GM23338 (cell line): Measurements from ENCODE around the gene GNA12. TPM values are rescaled to one million over a fixed set of nuclear protein-coding genes. Genes with fewer than 3 reads are reported as not detected.

Source experiments
- ATAC-seq: fragments of 200-7000 bp; cut with Tn5 transposase; 3 replicates; pipeline ENCODE4 v1.9.1; 2020
- DNase-seq: peaks from one replicate; pipeline ENCODE4 v3.0.0-alpha.2; 2015; ENCODE audit warnings: low spot score
- H2AFZ ChIP-seq: fragments of 200-600 bp; sonication (generic); 2 replicates; pipeline ENCODE4 v1.8.0; 2016; ENCODE audit warnings: antibody characterized with exemption, mild to moderate bottlenecking, moderate library complexity
- H3F3A ChIP-seq: fragments of 200-600 bp; sonication (generic); replicated peaks from 2 replicates; pipeline ENCODE4 v1.8.0; 2017; ENCODE audit warnings: antibody characterized with exemption, mixed run types, low read depth
- H3K27ac ChIP-seq: fragments of 200-600 bp; sonication (generic); 2 replicates; pipeline ENCODE4 v1.6.1; 2016; ENCODE audit warnings: low read depth
- H3K27me3 ChIP-seq: fragments of 200-600 bp; sonication (generic); 2 replicates; pipeline ENCODE4 v1.8.0; 2016; ENCODE audit warnings: mild to moderate bottlenecking, mixed run types, moderate library complexity; ENCODE audit not compliant: insufficient read depth
- H3K36me3 ChIP-seq: fragments of 200-600 bp; sonication (generic); 2 replicates; pipeline ENCODE4 v1.8.0; 2016; ENCODE audit warnings: mild to moderate bottlenecking; ENCODE audit not compliant: insufficient read depth
- H3K4me1 ChIP-seq: fragments of 200-600 bp; sonication (generic); 2 replicates; pipeline ENCODE4 v1.8.0; 2016; ENCODE audit warnings: mild to moderate bottlenecking, moderate library complexity; ENCODE audit not compliant: insufficient read depth
- H3K4me2 ChIP-seq: fragments of 200-600 bp; sonication (generic); 2 replicates; pipeline ENCODE4 v1.7.1; 2017; ENCODE audit warnings: mixed run types
- H3K4me3 ChIP-seq: fragments of 200-600 bp; sonication (generic); 2 replicates; pipeline ENCODE4 v1.6.1; 2016; ENCODE audit warnings: mixed run types
- H3K79me2 ChIP-seq: fragments of 200-600 bp; sonication (generic); replicated peaks from 2 replicates; pipeline ENCODE4 v1.8.0; 2017; ENCODE audit warnings: mild to moderate bottlenecking; ENCODE audit not compliant: insufficient read depth
- H3K9me2 ChIP-seq: fragments of 200-600 bp; sonication (generic); 2 replicates; pipeline ENCODE4 v1.8.0; 2017; ENCODE audit not compliant: insufficient read depth
- H4K20me1 ChIP-seq: fragments of 200-600 bp; sonication (generic); replicated peaks from 2 replicates; pipeline ENCODE4 v1.8.0; 2017; ENCODE audit warnings: mild to moderate bottlenecking; ENCODE audit not compliant: insufficient read depth
- H3K27ac Mint-ChIP-seq: 2 replicates; pipeline ENCODE4 v1.8.0; 2020; ENCODE audit warnings: inconsistent platforms, mild to moderate bottlenecking, moderate library complexity, mixed read lengths
- H3K27me3 Mint-ChIP-seq: 3 replicates; pipeline ENCODE4 v1.8.0; 2022; ENCODE audit warnings: low read depth, mild to moderate bottlenecking, moderate library complexity, mixed read lengths, inconsistent platforms; ENCODE audit not compliant: insufficient read depth, poor library complexity
- H3K36me3 Mint-ChIP-seq: 3 replicates; pipeline ENCODE4 v1.8.0; 2021; ENCODE audit warnings: low read depth, mild to moderate bottlenecking, inconsistent platforms, moderate library complexity, mixed read lengths
- H3K4me1 Mint-ChIP-seq: 3 replicates; pipeline ENCODE4 v1.8.0; 2020; ENCODE audit warnings: mild to moderate bottlenecking, inconsistent platforms, mixed read lengths
- H3K4me3 Mint-ChIP-seq: 3 replicates; pipeline ENCODE4 v1.8.0; 2021; ENCODE audit warnings: moderate library complexity, mild to moderate bottlenecking, inconsistent platforms, mixed read lengths
- H3K9me3 Mint-ChIP-seq: 3 replicates; pipeline ENCODE4 v1.8.0; 2020; ENCODE audit warnings: moderate library complexity, mild to moderate bottlenecking, inconsistent platforms, mixed read lengths
- CREB1 ChIP-seq: fragments of 250-450 bp; sonication (Bioruptor Pico); IDR thresholded peaks from 2 replicates; pipeline ENCODE4 v1.5.0; 2020; ENCODE audit warnings: low read depth, mild to moderate bottlenecking, moderate library complexity
- EZH2 ChIP-seq: fragments of 200-600 bp; sonication (generic); IDR thresholded peaks from one replicate; pipeline ENCODE4 v1.8.0; 2017; ENCODE audit warnings: antibody characterized with exemption, mild to moderate bottlenecking, low read depth; ENCODE audit not compliant: unreplicated experiment
- EZH2phosphoT487 ChIP-seq: fragments of 200-600 bp; sonication (generic); IDR thresholded peaks from one replicate; pipeline ENCODE4 v1.8.1; 2018; ENCODE audit warnings: antibody characterized with exemption; ENCODE audit not compliant: unreplicated experiment
- JUNB ChIP-seq: IDR thresholded peaks from one replicate; pipeline ENCODE4 v1.6.1; 2016; ENCODE audit warnings: antibody characterized with exemption; ENCODE audit not compliant: unreplicated experiment
- ZNF114 ChIP-seq: fragments of 250-450 bp; sonication (Bioruptor Pico); IDR thresholded peaks from 2 replicates; pipeline ENCODE4 v1.5.0; 2020; ENCODE audit warnings: mild to moderate bottlenecking, moderate library complexity
- polyA plus RNA-seq: library from polyadenylated mRNA; unstranded; fragments of >200 nt; fragmentation: Nextera tagmentation; extraction: Ambion mirVana; gene quantifications from 2 replicates; pipeline ENCODE4 v1.2.1, GENCODE V29; 2016
- total RNA-seq: library from RNA; depleted of rRNA; stranded (reverse); fragments of >200 nt; shearing (Covaris generic); gene quantifications from 2 replicates; pipeline ENCODE4 v1.2.3, GENCODE V29; 2014
- TF ChIP-seq, protein P1 (sequence below): IDR thresholded peaks from 2 replicates; pipeline ENCODE4 v1.6.1; 2016; ENCODE audit warnings: antibody characterized with exemption
- TF ChIP-seq, protein P2 (sequence below): IDR thresholded peaks from one replicate; pipeline ENCODE4 v1.6.1; 2018; ENCODE audit warnings: antibody characterized with exemption; ENCODE audit not compliant: unreplicated experiment
- TF ChIP-seq, protein P3 (sequence below): fragments of 250-450 bp; sonication (Bioruptor Pico); IDR thresholded peaks from 2 replicates; pipeline ENCODE4 v1.5.0; 2020; ENCODE audit warnings: mild to moderate bottlenecking, moderate library complexity

The GNA12 gene
- total and polyA plus RNA-seq, 2 experiments from 2014 or later = 24.0 to 87.7 TPM

DNA sequence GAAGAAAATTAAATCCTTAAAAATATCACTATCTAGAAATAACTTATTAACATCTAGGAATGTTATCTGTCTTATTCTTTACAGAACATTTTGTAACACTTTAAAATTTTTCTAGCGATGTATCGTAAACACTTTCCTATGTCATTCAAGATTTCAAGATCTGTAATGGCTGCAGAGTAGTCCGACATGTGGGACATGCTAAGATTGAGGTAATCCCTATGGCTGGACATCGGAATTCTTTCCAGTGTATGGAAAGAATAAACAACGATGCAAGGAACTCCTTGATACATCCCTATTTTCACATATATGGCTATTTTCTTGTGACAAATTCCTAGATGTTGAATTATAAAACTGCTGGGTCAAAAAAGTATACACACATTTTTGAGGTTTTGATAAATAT, 37.5 kb downstream of the GNA12 start:
- H2AFZ ChIP-seq = no peak overlapping the region
- DNase-seq (no peak), ATAC-seq (no peak)
- H4K20me1 ChIP-seq = peaks cover 3% of the 10 kb centered on the region; the same call in 1 of the 2 replicates
- TF ChIP-seq EZH2 (no peak), CREB1 (no peak)
- TF ChIP-seq, protein P1, sequence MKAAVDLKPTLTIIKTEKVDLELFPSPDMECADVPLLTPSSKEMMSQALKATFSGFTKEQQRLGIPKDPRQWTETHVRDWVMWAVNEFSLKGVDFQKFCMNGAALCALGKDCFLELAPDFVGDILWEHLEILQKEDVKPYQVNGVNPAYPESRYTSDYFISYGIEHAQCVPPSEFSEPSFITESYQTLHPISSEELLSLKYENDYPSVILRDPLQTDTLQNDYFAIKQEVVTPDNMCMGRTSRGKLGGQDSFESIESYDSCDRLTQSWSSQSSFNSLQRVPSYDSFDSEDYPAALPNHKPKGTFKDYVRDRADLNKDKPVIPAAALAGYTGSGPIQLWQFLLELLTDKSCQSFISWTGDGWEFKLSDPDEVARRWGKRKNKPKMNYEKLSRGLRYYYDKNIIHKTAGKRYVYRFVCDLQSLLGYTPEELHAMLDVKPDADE = no peak
- no peak overlapping the region for H3K4me3 ChIP-seq
- peaks cover 100% of the 10 kb centered on the region for H3K79me2 ChIP-seq
- H3K27ac ChIP-seq = no peak overlapping the region
- peaks cover 15% of the 10 kb centered on the region; the same call in 2 of the 3 replicates for H3K36me3 Mint-ChIP-seq
- H3K36me3 ChIP-seq = no peaks in the 10 kb centered on the region
- no peaks in the 10 kb centered on the region for H3K27me3 ChIP-seq
- peaks cover 3% of the 10 kb centered on the region for H3K27me3 Mint-ChIP-seq
- peaks cover 78% of the 10 kb centered on the region for H3K4me1 Mint-ChIP-seq
- no peaks in the 10 kb centered on the region for H3K9me3 Mint-ChIP-seq
- no peak overlapping the region for H3K4me2 ChIP-seq
- H3K27ac Mint-ChIP-seq = no peak overlapping the region
- 0 out of 2 replicates have a peak, but pooled peaks cover 4% of the 10 kb centered on the region for H3F3A ChIP-seq
- H3K4me1 ChIP-seq = peaks cover 64% of the 10 kb centered on the region
- H3K9me2 ChIP-seq = no peaks in the 10 kb centered on the region
- no peak overlapping the region for H3K4me3 Mint-ChIP-seq

DNA sequence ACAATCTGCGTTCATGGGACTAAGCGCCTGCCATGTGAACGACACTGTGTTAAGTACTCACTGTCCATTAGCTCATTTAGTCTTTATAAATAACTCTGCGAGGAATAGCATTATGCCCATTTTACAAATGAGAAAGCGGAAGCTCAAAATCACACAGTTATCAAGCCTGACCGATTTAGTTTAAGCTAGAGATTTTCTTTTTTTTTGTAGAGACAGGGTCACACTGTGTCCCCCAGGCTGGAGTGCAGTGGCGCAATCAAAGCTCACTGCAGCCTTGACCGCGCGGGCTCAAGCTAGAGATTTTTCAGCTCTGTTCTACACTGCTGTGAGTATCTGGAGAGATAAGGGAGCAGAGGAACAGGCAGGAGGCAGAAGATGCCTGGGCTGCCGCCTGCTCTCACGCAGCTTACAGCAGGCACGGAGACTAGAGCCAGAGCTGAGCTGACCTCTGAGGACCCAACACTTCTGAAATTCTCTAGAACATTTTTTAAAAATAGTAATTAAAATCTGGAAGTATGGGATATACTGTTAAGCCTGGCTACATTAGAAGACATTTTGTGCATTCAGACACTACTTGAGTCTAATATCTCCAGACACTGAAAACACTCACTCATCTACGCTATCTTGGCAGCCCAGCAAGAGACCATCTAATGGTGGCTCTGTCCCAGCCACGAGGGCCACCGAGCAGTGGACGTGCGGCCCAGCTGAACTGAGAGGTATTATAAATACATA, 38.7 kb downstream of the GNA12 start:
- Histone ChIP-seq H3K4me3 (no peak overlapping the region), H3K9me2 (no peaks in the 10 kb centered on the region), H3K4me2 (no peak overlapping the region), H3K79me2 (peaks cover 100% of the 10 kb centered on the region), H3K4me1 (peaks cover 67% of the 10 kb centered on the region), H3K36me3 (no peaks in the 10 kb centered on the region), H4K20me1 (peaks cover 3% of the 10 kb centered on the region), H3K27me3 (no peaks in the 10 kb centered on the region), H2AFZ (no peak overlapping the region), H3F3A (no peaks in the 10 kb centered on the region), H3K27ac (peak overlapping the region; percentile 34; the same call in 1 of the 2 replicates)
- Mint-ChIP-seq H3K36me3 (peaks cover 6% of the 10 kb centered on the region; the same call in 1 of the 3 replicates), H3K4me1 (peaks cover 78% of the 10 kb centered on the region), H3K9me3 (no peaks in the 10 kb centered on the region), H3K27ac (peak overlapping the region; percentile 70), H3K27me3 (peaks cover 2% of the 10 kb centered on the region), H3K4me3 (no peak overlapping the region)
- no peak for ATAC-seq
- DNase-seq = no peak
- TF ChIP-seq JUNB = no peak
- TF ChIP-seq, protein P2, sequence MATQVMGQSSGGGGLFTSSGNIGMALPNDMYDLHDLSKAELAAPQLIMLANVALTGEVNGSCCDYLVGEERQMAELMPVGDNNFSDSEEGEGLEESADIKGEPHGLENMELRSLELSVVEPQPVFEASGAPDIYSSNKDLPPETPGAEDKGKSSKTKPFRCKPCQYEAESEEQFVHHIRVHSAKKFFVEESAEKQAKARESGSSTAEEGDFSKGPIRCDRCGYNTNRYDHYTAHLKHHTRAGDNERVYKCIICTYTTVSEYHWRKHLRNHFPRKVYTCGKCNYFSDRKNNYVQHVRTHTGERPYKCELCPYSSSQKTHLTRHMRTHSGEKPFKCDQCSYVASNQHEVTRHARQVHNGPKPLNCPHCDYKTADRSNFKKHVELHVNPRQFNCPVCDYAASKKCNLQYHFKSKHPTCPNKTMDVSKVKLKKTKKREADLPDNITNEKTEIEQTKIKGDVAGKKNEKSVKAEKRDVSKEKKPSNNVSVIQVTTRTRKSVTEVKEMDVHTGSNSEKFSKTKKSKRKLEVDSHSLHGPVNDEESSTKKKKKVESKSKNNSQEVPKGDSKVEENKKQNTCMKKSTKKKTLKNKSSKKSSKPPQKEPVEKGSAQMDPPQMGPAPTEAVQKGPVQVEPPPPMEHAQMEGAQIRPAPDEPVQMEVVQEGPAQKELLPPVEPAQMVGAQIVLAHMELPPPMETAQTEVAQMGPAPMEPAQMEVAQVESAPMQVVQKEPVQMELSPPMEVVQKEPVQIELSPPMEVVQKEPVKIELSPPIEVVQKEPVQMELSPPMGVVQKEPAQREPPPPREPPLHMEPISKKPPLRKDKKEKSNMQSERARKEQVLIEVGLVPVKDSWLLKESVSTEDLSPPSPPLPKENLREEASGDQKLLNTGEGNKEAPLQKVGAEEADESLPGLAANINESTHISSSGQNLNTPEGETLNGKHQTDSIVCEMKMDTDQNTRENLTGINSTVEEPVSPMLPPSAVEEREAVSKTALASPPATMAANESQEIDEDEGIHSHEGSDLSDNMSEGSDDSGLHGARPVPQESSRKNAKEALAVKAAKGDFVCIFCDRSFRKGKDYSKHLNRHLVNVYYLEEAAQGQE = no peak
- TF ChIP-seq EZH2phosphoT487 = no peak
- TF ChIP-seq, protein P3, sequence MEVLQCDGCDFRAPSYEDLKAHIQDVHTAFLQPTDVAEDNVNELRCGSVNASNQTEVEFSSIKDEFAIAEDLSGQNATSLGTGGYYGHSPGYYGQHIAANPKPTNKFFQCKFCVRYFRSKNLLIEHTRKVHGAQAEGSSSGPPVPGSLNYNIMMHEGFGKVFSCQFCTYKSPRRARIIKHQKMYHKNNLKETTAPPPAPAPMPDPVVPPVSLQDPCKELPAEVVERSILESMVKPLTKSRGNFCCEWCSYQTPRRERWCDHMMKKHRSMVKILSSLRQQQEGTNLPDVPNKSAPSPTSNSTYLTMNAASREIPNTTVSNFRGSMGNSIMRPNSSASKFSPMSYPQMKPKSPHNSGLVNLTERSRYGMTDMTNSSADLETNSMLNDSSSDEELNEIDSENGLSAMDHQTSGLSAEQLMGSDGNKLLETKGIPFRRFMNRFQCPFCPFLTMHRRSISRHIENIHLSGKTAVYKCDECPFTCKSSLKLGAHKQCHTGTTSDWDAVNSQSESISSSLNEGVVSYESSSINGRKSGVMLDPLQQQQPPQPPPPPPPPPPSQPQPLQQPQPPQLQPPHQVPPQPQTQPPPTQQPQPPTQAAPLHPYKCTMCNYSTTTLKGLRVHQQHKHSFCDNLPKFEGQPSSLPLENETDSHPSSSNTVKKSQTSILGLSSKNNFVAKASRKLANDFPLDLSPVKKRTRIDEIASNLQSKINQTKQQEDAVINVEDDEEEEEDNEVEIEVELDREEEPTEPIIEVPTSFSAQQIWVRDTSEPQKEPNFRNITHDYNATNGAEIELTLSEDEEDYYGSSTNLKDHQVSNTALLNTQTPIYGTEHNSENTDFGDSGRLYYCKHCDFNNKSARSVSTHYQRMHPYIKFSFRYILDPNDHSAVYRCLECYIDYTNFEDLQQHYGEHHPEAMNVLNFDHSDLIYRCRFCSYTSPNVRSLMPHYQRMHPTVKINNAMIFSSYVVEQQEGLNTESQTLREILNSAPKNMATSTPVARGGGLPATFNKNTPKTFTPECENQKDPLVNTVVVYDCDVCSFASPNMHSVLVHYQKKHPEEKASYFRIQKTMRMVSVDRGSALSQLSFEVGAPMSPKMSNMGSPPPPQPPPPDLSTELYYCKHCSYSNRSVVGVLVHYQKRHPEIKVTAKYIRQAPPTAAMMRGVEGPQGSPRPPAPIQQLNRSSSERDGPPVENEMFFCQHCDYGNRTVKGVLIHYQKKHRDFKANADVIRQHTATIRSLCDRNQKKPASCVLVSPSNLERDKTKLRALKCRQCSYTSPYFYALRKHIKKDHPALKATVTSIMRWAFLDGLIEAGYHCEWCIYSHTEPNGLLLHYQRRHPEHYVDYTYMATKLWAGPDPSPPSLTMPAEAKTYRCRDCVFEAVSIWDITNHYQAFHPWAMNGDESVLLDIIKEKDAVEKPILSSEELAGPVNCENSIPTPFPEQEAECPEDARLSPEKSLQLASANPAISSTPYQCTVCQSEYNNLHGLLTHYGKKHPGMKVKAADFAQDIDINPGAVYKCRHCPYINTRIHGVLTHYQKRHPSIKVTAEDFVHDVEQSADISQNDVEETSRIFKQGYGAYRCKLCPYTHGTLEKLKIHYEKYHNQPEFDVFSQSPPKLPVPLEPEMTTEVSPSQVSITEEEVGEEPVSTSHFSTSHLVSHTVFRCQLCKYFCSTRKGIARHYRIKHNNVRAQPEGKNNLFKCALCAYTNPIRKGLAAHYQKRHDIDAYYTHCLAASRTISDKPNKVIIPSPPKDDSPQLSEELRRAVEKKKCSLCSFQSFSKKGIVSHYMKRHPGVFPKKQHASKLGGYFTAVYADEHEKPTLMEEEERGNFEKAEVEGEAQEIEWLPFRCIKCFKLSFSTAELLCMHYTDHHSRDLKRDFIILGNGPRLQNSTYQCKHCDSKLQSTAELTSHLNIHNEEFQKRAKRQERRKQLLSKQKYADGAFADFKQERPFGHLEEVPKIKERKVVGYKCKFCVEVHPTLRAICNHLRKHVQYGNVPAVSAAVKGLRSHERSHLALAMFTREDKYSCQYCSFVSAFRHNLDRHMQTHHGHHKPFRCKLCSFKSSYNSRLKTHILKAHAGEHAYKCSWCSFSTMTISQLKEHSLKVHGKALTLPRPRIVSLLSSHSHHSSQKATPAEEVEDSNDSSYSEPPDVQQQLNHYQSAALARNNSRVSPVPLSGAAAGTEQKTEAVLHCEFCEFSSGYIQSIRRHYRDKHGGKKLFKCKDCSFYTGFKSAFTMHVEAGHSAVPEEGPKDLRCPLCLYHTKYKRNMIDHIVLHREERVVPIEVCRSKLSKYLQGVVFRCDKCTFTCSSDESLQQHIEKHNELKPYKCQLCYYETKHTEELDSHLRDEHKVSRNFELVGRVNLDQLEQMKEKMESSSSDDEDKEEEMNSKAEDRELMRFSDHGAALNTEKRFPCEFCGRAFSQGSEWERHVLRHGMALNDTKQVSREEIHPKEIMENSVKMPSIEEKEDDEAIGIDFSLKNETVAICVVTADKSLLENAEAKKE = no peak
- TF ChIP-seq ZNF114 (CRISPR knock-in tag) = no peak
